Tibial nerve (tissue), 4 donors: ENCODE results near the gene DNAL4. TPM values are rescaled to one million over a fixed set of nuclear protein-coding genes. Genes with fewer than 3 reads are reported as not detected.

Source experiments
- DNase-seq, 2 donors: peaks; one replicate each; pipeline ENCODE4 v3.0.0-alpha.2; 2019; ENCODE audit warnings: low spot score in 2 of 2
- H3K27ac ChIP-seq, 4 donors: fragments of 200-600 bp; sonication (generic) in 3 of 4; one replicate each; pipeline ENCODE4 v1.5.1; 2017 to 2019; ENCODE audit warnings: mild to moderate bottlenecking in 1 of 4
- H3K27me3 ChIP-seq, 2 donors: fragments of 200-600 bp; sonication (generic) in 1 of 2; one replicate each; pipeline versions ENCODE4 v1.5.1 to v1.6.0; 2017 to 2019
- H3K36me3 ChIP-seq, 3 donors: fragments of 200-600 bp; sonication (generic); one replicate each; pipeline ENCODE4 v1.5.1; 2018 to 2019
- H3K4me1 ChIP-seq, 4 donors: fragments of 200-600 bp; sonication (generic) in 3 of 4; one replicate each; pipeline ENCODE4 v1.5.1; 2017 to 2019
- H3K4me3 ChIP-seq, 4 donors: fragments of 200-600 bp; sonication (generic) in 3 of 4; one replicate each; pipeline ENCODE4 v1.5.1; 2017 to 2019; ENCODE audit warnings: mild to moderate bottlenecking in 1 of 4, moderate library complexity in 1 of 4
- H3K9me3 ChIP-seq, 4 donors: fragments of 200-600 bp; sonication (generic) in 3 of 4; one replicate each; pipeline ENCODE4 v1.5.1; 2017 to 2019
- CTCF ChIP-seq, 5 experiments: fragments of 200-600 bp in 3 of 5; fragments of 450-650 bp in 2 of 5; sonication (generic) in 3 of 5; IDR thresholded peaks; one replicate each; pipeline ENCODE4 v1.5.1; 2016 to 2019; ENCODE audit warnings: antibody characterized with exemption in 5 of 5, mild to moderate bottlenecking in 3 of 5, moderate library complexity in 2 of 5
- EP300 ChIP-seq, 2 donors: sonication (generic); formaldehyde crosslinking; IDR thresholded peaks; one replicate each; pipeline ENCODE4 v1.6.1; 2017; ENCODE audit warnings: antibody characterized with exemption in 2 of 2, mild to moderate bottlenecking in 1 of 2
- POLR2A ChIP-seq, 2 donors: fragments of 450-650 bp; IDR thresholded peaks; one replicate each; pipeline ENCODE4 v1.6.1; 2017; ENCODE audit warnings: antibody characterized with exemption in 2 of 2, mild to moderate bottlenecking in 2 of 2, moderate library complexity in 2 of 2
- WGBS, 2 donors: methylation state at CpG; one replicate each; pipeline ENCODE4 v1.1.5; 2018; 5-methylcytosine and 5-hydroxymethylcytosine counted together
- total RNA-seq, 4 donors: library from RNA; depleted of rRNA; stranded (reverse); fragments of >200 nt; gene quantifications; one replicate each; pipeline ENCODE4 v1.1.0, GENCODE V29; 2016

DNAL4 gene
- total RNA-seq, 4 donors from 2014 or later, result 14.7 to 17.7 (median 17.1) TPM

DNA sequence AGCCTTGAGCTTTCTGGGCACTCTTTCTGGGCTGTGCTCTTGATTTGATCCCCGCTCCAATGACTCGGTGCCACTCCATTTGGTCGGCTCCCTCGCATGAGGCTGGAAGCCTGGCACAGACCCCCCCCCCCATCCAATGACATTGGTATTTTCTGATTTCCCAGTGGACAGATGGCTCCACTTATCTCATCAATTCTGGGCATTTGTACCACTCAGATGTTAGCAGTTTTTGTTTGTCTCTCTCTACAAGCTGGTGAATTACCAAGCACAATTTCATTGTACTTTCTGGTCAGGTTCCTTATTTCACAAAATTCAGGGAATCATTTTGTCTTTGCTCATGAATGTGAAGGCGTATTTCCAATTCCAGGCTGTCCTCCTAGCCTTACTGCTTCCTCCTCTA is 9.1 kb downstream of the DNAL4 start:
- Histone ChIP-seq H3K36me3 (peaks cover 0 to 22% (median 0%) of the 10 kb centered on the region in 3 donors), H3K9me3 (no peaks in the 10 kb centered on the region), H3K27ac (no peak overlapping the region), H3K27me3 (no peaks in the 10 kb centered on the region), H3K4me3 (no peak overlapping the region), H3K4me1 (peaks cover 0 to 40% (median 25%) of the 10 kb centered on the region in 4 donors)
- 94 to 95% methylated on average over 5 of the region's 5 CpGs for WGBS, 2 donors
- TF ChIP-seq EP300 (IDR thresholded peaks at IDR 0.05) (no peak), POLR2A (IDR thresholded peaks at IDR 0.05) (no peak)
- no peak for DNase-seq

GRCh38 chr22:38784035-38784434 is 9.9 kb downstream of the DNAL4 start:
- TF ChIP-seq POLR2A (IDR thresholded peaks at IDR 0.05) (no peak), CTCF (IDR thresholded peaks at IDR 0.05) (no peak), EP300 (IDR thresholded peaks at IDR 0.05) (no peak)
- H3K27me3 ChIP-seq, result no peaks in the 10 kb centered on the region
- H3K4me1 ChIP-seq, result peaks cover 0 to 38% (median 23%) of the 10 kb centered on the region in 4 donors
- WGBS, 2 donors, result 92 to 93% methylated on average over 15 of the region's 15 CpGs
- H3K4me3 ChIP-seq, result no peak overlapping the region
- peak overlapping the region in 1 of 4 donors; percentile 63 for H3K27ac ChIP-seq
- H3K36me3 ChIP-seq, result peaks cover 0 to 23% (median 0%) of the 10 kb centered on the region in 3 donors
- H3K9me3 ChIP-seq, result no peaks in the 10 kb centered on the region
- DNase-seq, result no peak

DNA sequence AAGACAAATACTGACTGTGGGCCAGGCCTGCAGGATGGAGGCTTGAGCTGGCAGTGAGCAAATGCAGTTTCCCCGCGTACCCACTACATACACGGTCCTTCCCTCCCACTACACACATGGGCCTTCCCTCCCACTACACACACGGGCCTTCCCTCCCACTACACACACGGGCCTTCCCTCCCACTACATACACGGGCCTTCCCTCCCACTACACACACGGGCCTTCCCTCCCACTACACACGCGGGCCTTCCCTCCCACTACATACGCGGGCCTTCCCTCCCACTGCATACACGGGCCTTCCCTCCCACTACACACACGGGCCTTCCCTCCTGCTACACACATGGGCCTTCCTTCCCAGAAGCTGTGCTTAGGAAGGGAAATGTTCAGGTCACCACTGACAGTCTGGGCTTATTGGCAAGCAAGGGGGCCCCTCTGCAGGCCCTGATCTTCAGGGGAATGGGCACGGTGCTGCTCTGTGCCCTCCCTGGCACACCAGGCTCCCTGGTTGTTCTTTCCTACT is 10.8 kb downstream of the DNAL4 start:
- peaks cover 0 to 32% (median 0%) of the 10 kb centered on the region in 3 donors for H3K36me3 ChIP-seq
- WGBS, 2 donors, result 29 to 44% methylated on average over 14 of the region's 14 CpGs
- DNase-seq, result no peak
- H3K9me3 ChIP-seq, result no peaks in the 10 kb centered on the region
- peaks cover 0 to 31% (median 16%) of the 10 kb centered on the region in 4 donors for H3K4me1 ChIP-seq
- no peak overlapping the region for H3K4me3 ChIP-seq
- H3K27me3 ChIP-seq, result no peaks in the 10 kb centered on the region
- no peak for TF ChIP-seq CTCF (IDR thresholded peaks at IDR 0.05)
- no peak for TF ChIP-seq EP300 (IDR thresholded peaks at IDR 0.05)
- no peak for TF ChIP-seq POLR2A (IDR thresholded peaks at IDR 0.05)
- peak overlapping the region in 2 of 4 donors; percentile 60 to 63 for H3K27ac ChIP-seq

DNA sequence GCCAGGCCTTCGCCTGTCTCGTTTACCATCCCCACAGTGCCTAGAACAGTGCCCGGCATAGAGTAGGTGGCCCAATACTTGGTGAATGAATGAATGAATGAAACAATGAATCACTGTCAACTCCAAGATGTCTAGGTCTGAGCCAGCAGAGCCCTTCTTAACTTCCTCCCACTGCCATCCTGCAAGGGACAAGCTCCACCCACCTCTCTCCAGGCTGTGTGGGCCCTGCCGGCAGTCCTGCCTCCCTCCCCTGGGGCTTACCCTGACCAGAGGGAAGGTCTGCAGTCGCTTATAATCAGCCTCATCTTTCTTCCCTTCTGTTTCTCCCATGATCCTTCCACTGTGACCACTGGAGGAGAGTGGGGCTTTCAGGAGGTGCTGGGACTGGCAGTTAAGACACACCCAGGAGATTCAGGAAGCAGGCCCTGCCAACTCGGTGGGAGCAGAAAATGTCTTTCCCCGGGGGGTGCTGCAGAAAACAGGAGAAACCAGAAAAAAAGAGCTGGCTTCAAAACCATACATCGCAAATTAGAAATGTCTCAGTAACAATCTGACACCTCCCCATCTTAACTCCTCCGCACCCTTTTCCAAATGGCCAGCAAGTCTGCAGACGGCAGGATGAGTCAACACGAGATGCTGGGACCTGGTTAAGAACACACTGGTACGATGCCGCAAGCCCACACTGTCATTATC is 11.4 kb downstream of the DNAL4 start:
- peak overlapping the region in 2 of 4 donors; percentile 38 to 63 for H3K27ac ChIP-seq
- WGBS, 2 donors, result 48 to 58% methylated on average over 13 of the region's 13 CpGs
- no peak for DNase-seq
- TF ChIP-seq CTCF (IDR thresholded peaks at IDR 0.05), result no peak
- no peak for TF ChIP-seq POLR2A (IDR thresholded peaks at IDR 0.05)
- TF ChIP-seq EP300 (IDR thresholded peaks at IDR 0.05), result no peak
- H3K36me3 ChIP-seq, result peaks cover 0 to 38% (median 0%) of the 10 kb centered on the region in 3 donors
- H3K27me3 ChIP-seq, result no peaks in the 10 kb centered on the region
- H3K4me1 ChIP-seq, result peaks cover 0 to 25% (median 11%) of the 10 kb centered on the region in 4 donors
- no peaks in the 10 kb centered on the region for H3K9me3 ChIP-seq
- no peak overlapping the region for H3K4me3 ChIP-seq

- no peak for DNase-seq
- Histone ChIP-seq H3K36me3 (peaks cover 0 to 46% (median 0%) of the 10 kb centered on the region in 3 donors), H3K27me3 (no peaks in the 10 kb centered on the region), H3K27ac (no peak overlapping the region), H3K4me3 (no peak overlapping the region), H3K4me1 (peaks cover 0 to 18% (median 6%) of the 10 kb centered on the region in 4 donors), H3K9me3 (no peaks in the 10 kb centered on the region)
- WGBS, 2 donors, result 85 to 96% methylated on average over 8 to 13 of the region's 13 CpGs
- no peak for TF ChIP-seq POLR2A (IDR thresholded peaks at IDR 0.05)
- TF ChIP-seq EP300 (IDR thresholded peaks at IDR 0.05), result no peak
- no peak for TF ChIP-seq CTCF (IDR thresholded peaks at IDR 0.05)
Measured at GRCh38 chr22:38781033-38781432, 12.9 kb downstream of the DNAL4 start.
